GM12878 (cell line): Measurements from ENCODE around the gene SNX21. TPM values are rescaled to one million over a fixed set of nuclear protein-coding genes. Genes with fewer than 3 reads are reported as not detected.

Experiments used
- ATAC-seq: fragments of 200-7000 bp; cut with Tn5 transposase; 3 replicates; pipeline ENCODE4 v1.9.1; 2020; ENCODE audit warnings: mild to moderate bottlenecking, moderate library complexity
- BruUV-seq: library from RNA; stranded (reverse); fragments of 400-500 nt; replicated peaks from 2 replicates; lab custom pipeline; 2021; lab: Mats Ljungman, UMichigan
- CTCF ChIA-PET: fragments of 300-600 bp; sonication (Branson Sonifier 250); formaldehyde crosslinking; extraction: SDS; loops from one replicate; lab custom pipeline; 2021; ENCODE audit warnings: inconsistent platforms; lab: Yijun Ruan, JAX
- POLR2A ChIA-PET: fragments of 350-600 bp; formaldehyde crosslinking; extraction: SDS; loops from one replicate; lab custom pipeline; 2021; ENCODE audit warnings: inconsistent platforms; lab: Charles Lee
- RAD21 ChIA-PET: fragments of 300-600 bp; sonication (Branson Sonifier 250); formaldehyde crosslinking; loops from one replicate; lab custom pipeline; 2023; ENCODE audit warnings: antibody characterized with exemption; ENCODE audit not compliant: unreplicated experiment; lab: Charles Lee
- SMC1A ChIA-PET: fragments of 300-600 bp; sonication (Branson Sonifier 250); formaldehyde crosslinking; loops from one replicate; lab custom pipeline; 2023; ENCODE audit not compliant: unreplicated experiment, uncharacterized antibody; lab: Charles Lee
- DNase-seq: peaks from one replicate; pipeline ENCODE4 v3.0.0-alpha.2; 2011; ENCODE audit warnings: low read depth, low spot score
- FAIRE-seq: peaks from 3 replicates; lab custom pipeline; 2011; peaks lifted over from hg19 to GRCh38; lab: Jason Lieb, UNC
- H2AFZ ChIP-seq: 2 replicates; pipeline ENCODE4 v1.6.0; 2011; ENCODE audit warnings: low read depth, low read length, control low read depth; ENCODE audit not compliant: control insufficient read depth
- H3K27ac ChIP-seq: 2 replicates; pipeline ENCODE4 v1.5.1; 2011; ENCODE audit warnings: control low read depth; ENCODE audit not compliant: control insufficient read depth, insufficient read depth
- H3K27me3 ChIP-seq, 2 experiments: replicated peaks in 1 of 2; 2 replicates each; pipeline versions ENCODE4 v1.6.0 to v1.6.1; 2011; ENCODE audit warnings: low read length in 1 of 2; ENCODE audit not compliant: control insufficient read depth in 2 of 2, insufficient read depth in 2 of 2
- H3K36me3 ChIP-seq, 2 experiments: 2 replicates each; pipeline ENCODE4 v1.5.1; 2011; ENCODE audit warnings: low read length in 1 of 2; ENCODE audit not compliant: control insufficient read depth in 2 of 2, insufficient read depth in 2 of 2
- H3K4me1 ChIP-seq: 2 replicates; pipeline ENCODE4 v1.6.1; 2011; ENCODE audit warnings: mild to moderate bottlenecking, low read length, moderate library complexity, mixed read lengths; ENCODE audit not compliant: control insufficient read depth, insufficient read depth
- H3K4me2 ChIP-seq: 2 replicates; pipeline ENCODE4 v1.6.0; 2011; ENCODE audit warnings: control low read depth; ENCODE audit not compliant: control insufficient read depth, insufficient read depth
- H3K4me3 ChIP-seq: fragments of 200-600 bp; sonication (generic); 2 replicates; pipeline ENCODE4 v1.5.1; 2016
- H3K79me2 ChIP-seq: 2 replicates; pipeline ENCODE4 v1.6.0; 2011; ENCODE audit warnings: low read length; ENCODE audit not compliant: control insufficient read depth, insufficient read depth
- H3K9ac ChIP-seq: 2 replicates; pipeline ENCODE4 v1.8.0; 2011; ENCODE audit warnings: low read length, control low read depth, mixed read lengths; ENCODE audit not compliant: control insufficient read depth, insufficient read depth
- H3K9me3 ChIP-seq: replicated peaks from 3 replicates; pipeline ENCODE4 v1.5.1; 2011; ENCODE audit warnings: mild to moderate bottlenecking, low read length; ENCODE audit not compliant: control insufficient read depth, insufficient read depth
- H4K20me1 ChIP-seq: 2 replicates; pipeline ENCODE4 v1.6.0; 2011; ENCODE audit not compliant: control insufficient read depth, insufficient read depth
- STAT1 ChIP-seq: fragments of 450-650 bp; conservative IDR thresholded peaks from 2 replicates; pipeline ENCODE4 v1.6.1; 2014; ENCODE audit warnings: antibody characterized with exemption, mild to moderate bottlenecking
- ZBED1 ChIP-seq: IDR thresholded peaks from 2 replicates; pipeline ENCODE4 v1.6.1; 2016; ENCODE audit warnings: borderline replicate concordance
- WGBS: methylation state at CpG from one replicate; pipeline ENCODE4 v1.1.6; 2016; ENCODE audit warnings: low lambda C conversion rate; ENCODE audit not compliant: insufficient replicate concordance, insufficient coverage; ENCODE audit errors: missing lambda C conversion rate; 5-methylcytosine and 5-hydroxymethylcytosine counted together
- in situ Hi-C: fragments of 300-500 bp; cut with MboI; formaldehyde crosslinking; loops from 9 replicates; pipeline ENCODE4 v1.14.3; 2018; ENCODE audit warnings: mixed read lengths
- intact Hi-C: fragments of 100-400 bp; cut with micrococcal nuclease; formaldehyde crosslinking; loops from one replicate; pipeline ENCODE4 v1.14.2; 2022; ENCODE audit not compliant: unreplicated experiment
- polyA plus RNA-seq, 11 experiments: library from polyadenylated mRNA; depleted of rRNA in 4 of 11; unstranded in 6 of 11; stranded (reverse) in 5 of 11; fragments of >200 nt; fragmentation: Nextera tagmentation in 4 of 11; fragmentation: Illumina TruSeq in 1 of 11; extraction: Ambion mirVana in 4 of 11; extraction: Trizol in 1 of 11; gene quantifications; 1 replicate in 1 of 11; 2 replicates in 10 of 11; pipeline versions ENCODE4 v1.2.1 to v1.2.3, GENCODE V29; 2011 to 2016; ENCODE audit warnings: inconsistent platforms in 2 of 11, missing spikeins in 2 of 11, low read depth in 1 of 11
- total RNA-seq, 4 experiments: library from RNA; depleted of rRNA in 3 of 4; stranded (reverse); fragments of >200 nt in 3 of 4; fragmentation: Illumina TruSeq in 1 of 4; extraction: Trizol in 1 of 4; gene quantifications; 2 replicates each; pipeline versions ENCODE4 v1.2.1 to v1.2.3, GENCODE V29; 2013 to 2021
- TF ChIP-seq, protein P1 (sequence below): fragments of 150-350 bp; IDR thresholded peaks from 2 replicates; pipeline ENCODE4 v1.6.1; 2014; ENCODE audit warnings: mild to moderate bottlenecking, low read depth, low read length
- TF ChIP-seq, protein P2 (sequence below): fragments of 150-350 bp; IDR thresholded peaks from 2 replicates; pipeline ENCODE4 v1.6.1; 2016; ENCODE audit warnings: low read depth, low read length

The SNX21 gene
- total and polyA plus RNA-seq, 10 of the 15 experiments (the other 5 are each of a cell fraction or from before 2014, with no cell fraction given), result 0.10 to 1.4 (median 0.57) TPM

DNA sequence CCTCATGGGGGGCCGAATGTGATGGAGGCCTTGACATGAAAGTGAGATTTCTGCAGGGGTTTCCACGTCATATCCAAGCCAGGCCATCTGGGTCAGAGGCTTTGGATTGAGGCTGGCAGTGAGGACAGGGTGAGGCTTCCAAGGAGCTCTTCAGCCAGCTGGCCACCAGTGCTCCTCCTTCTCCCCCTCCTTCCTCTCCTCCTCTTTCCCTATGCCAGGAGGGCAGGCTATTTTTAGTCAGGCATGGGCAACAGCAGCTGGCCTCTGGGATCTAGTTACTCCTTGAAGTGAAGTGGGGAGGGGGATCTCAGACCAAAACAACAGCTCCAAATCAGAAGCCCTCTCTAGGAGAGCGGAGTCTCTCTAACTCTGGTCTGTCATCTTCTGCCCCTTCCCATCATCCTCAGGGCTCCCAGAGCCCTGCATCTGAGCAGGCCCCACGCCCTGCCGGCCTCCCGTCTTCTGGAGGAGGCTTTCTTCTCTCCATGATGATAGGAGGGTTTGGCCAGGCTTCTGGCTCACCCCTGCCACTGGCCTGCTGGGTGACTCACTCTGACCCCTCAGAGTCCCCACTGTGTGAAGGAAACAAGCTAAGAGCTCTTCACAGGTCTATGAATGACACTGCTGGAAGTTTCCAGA, 7.1 kb upstream of the SNX21 start:
- Histone ChIP-seq H3K9me3 (no peaks in the 10 kb centered on the region), H3K27ac (no peak overlapping the region), H4K20me1 (no peaks in the 10 kb centered on the region), H2AFZ (no peak overlapping the region), H3K4me3 (no peak overlapping the region), H3K79me2 (no peaks in the 10 kb centered on the region), H3K4me2 (no peak overlapping the region), H3K36me3 (no peaks in the 10 kb centered on the region), H3K27me3 (no peaks in the 10 kb centered on the region; a peak in 2 of 4 replicates), H3K9ac (no peak overlapping the region), H3K4me1 (peaks cover 5% of the 10 kb centered on the region; the same call in 1 of the 2 replicates)
- ChIA-PET SMC1A (no interaction called here), CTCF (interaction anchor here (1.4 to 3.0 kb wide), 2 partner anchors 10 to 63 kb away, joined by 3 to 9 read pairs; no protein-coding TSS in a partner anchor), RAD21 (no interaction called here), POLR2A (interaction anchor here (0.6 kb wide), 4 partner anchors 13 to 1663 kb away, joined by 3 to 5 read pairs (median 4); no protein-coding TSS in a partner anchor)
- ATAC-seq (no peak), DNase-seq (no peak), FAIRE-seq (no peak)
- intact Hi-C loops, result no loop called here
- no TSS peak for BruUV-seq
- in situ Hi-C loops, result no loop called here
- 50% methylated on average over 6 of the region's 6 CpGs for WGBS
- TF ChIP-seq STAT1, result no peak
- TF ChIP-seq, protein P1, sequence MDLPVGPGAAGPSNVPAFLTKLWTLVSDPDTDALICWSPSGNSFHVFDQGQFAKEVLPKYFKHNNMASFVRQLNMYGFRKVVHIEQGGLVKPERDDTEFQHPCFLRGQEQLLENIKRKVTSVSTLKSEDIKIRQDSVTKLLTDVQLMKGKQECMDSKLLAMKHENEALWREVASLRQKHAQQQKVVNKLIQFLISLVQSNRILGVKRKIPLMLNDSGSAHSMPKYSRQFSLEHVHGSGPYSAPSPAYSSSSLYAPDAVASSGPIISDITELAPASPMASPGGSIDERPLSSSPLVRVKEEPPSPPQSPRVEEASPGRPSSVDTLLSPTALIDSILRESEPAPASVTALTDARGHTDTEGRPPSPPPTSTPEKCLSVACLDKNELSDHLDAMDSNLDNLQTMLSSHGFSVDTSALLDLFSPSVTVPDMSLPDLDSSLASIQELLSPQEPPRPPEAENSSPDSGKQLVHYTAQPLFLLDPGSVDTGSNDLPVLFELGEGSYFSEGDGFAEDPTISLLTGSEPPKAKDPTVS, result 0 out of 2 replicates have a peak, but pooled peaks have one; percentile 22
- TF ChIP-seq, protein P2, sequence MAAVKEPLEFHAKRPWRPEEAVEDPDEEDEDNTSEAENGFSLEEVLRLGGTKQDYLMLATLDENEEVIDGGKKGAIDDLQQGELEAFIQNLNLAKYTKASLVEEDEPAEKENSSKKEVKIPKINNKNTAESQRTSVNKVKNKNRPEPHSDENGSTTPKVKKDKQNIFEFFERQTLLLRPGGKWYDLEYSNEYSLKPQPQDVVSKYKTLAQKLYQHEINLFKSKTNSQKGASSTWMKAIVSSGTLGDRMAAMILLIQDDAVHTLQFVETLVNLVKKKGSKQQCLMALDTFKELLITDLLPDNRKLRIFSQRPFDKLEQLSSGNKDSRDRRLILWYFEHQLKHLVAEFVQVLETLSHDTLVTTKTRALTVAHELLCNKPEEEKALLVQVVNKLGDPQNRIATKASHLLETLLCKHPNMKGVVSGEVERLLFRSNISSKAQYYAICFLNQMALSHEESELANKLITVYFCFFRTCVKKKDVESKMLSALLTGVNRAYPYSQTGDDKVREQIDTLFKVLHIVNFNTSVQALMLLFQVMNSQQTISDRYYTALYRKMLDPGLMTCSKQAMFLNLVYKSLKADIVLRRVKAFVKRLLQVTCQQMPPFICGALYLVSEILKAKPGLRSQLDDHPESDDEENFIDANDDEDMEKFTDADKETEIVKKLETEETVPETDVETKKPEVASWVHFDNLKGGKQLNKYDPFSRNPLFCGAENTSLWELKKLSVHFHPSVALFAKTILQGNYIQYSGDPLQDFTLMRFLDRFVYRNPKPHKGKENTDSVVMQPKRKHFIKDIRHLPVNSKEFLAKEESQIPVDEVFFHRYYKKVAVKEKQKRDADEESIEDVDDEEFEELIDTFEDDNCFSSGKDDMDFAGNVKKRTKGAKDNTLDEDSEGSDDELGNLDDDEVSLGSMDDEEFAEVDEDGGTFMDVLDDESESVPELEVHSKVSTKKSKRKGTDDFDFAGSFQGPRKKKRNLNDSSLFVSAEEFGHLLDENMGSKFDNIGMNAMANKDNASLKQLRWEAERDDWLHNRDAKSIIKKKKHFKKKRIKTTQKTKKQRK, result no peak
- no peak for TF ChIP-seq ZBED1
